GM12878 (cell line): ENCODE results near the gene CACNB3.

Experiments
- FOXM1 ChIP-seq: IDR thresholded peaks from 2 replicates; pipeline ENCODE4 v1.6.1; 2012; ENCODE audit warnings: low read depth, mild to moderate bottlenecking, inconsistent platforms, low read length, moderate library complexity
- POLR2AphosphoS5 ChIP-seq: IDR thresholded peaks from 2 replicates; pipeline ENCODE4 v1.6.1; 2011; ENCODE audit warnings: mild to moderate bottlenecking, low read length, inconsistent platforms
- SP1 ChIP-seq: IDR thresholded peaks from one replicate; pipeline ENCODE4 v1.6.1; 2011; ENCODE audit warnings: low read depth, low read length
- STAT1 ChIP-seq: fragments of 450-650 bp; conservative IDR thresholded peaks from 2 replicates; pipeline ENCODE4 v1.6.1; 2014; ENCODE audit warnings: antibody characterized with exemption, mild to moderate bottlenecking
- TAF1 ChIP-seq: IDR thresholded peaks from 2 replicates; pipeline ENCODE4 v1.6.1; 2011; ENCODE audit warnings: mild to moderate bottlenecking, low read depth, low read length, borderline replicate concordance

- TF ChIP-seq STAT1 (no peak), FOXM1 (no peak), SP1 (no peak), TAF1 (no peak), POLR2AphosphoS5 (no peak)
Measured at GRCh38 chr12:48775299-48775698, 43.0 kb upstream of the CACNB3 start.
